SK-N-MC (cell line): ENCODE measurements around the gene RUFY2.

Source experiments
- EZH2 ChIP-seq: fragments of 200-600 bp; sonication (generic); IDR thresholded peaks from one replicate; pipeline ENCODE4 v1.6.1; 2017; ENCODE audit warnings: antibody characterized with exemption
- POLR2AphosphoS5 ChIP-seq: IDR thresholded peaks from 2 replicates; pipeline ENCODE4 v1.6.1; 2012; ENCODE audit warnings: mild to moderate bottlenecking, low read depth, low read length, borderline replicate concordance

DNA sequence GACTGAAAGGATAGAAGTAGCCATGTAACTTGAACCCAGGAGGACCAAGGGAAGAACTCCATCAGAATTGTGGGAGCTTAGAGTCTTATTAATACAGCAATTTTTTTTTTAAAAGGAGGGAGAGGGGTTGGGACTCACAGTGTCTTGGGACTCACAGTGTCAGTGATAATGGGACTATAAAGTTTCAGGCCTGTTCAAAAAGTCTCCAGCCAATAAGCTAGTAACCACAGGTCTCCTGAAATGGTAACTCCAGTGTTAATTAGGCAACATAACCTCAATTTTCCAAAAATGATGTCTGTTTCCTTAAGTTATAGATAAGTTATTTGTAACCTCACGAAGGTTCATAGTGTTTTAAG is 77.6 kb downstream of the RUFY2 start:
- TF ChIP-seq POLR2AphosphoS5 = no peak
- TF ChIP-seq EZH2 = no peak
